Neutrophil (primary cell): ENCODE results near the gene MBNL2.
"Not testable (repeated sequence)": the region's sequence is repeated elsewhere in the genome, so short reads cannot be mapped to it uniquely, and the experiment has no call there.

Experiments
- H3K27ac ChIP-seq: fragments of 200-600 bp; sonication (generic); 2 replicates; pipeline ENCODE4 v1.5.1; 2016; ENCODE audit warnings: mild to moderate bottlenecking, moderate library complexity
- H3K27me3 ChIP-seq: fragments of 200-600 bp; sonication (generic); 2 replicates; pipeline ENCODE4 v1.6.0; 2016; ENCODE audit warnings: mild to moderate bottlenecking
- H3K36me3 ChIP-seq: fragments of 200-600 bp; sonication (generic); 2 replicates; pipeline ENCODE4 v1.5.1; 2017
- H3K4me1 ChIP-seq, 2 experiments: fragments of 200-600 bp in 1 of 2; sonication (generic) in 1 of 2; 1 replicate in 1 of 2; 2 replicates in 1 of 2; pipeline versions ENCODE4 v1.5.1 to v1.6.1; 2013 to 2016; ENCODE audit warnings: low read depth in 1 of 2, low read length in 1 of 2, mild to moderate bottlenecking in 1 of 2, moderate library complexity in 1 of 2; ENCODE audit not compliant: control insufficient read depth in 1 of 2, insufficient read depth in 1 of 2
- H3K4me3 ChIP-seq, 2 experiments: fragments of 200-600 bp in 1 of 2; sonication (generic) in 1 of 2; 1 replicate in 1 of 2; 2 replicates in 1 of 2; pipeline ENCODE4 v1.5.1; 2013 to 2016; ENCODE audit warnings: low read depth in 1 of 2, low read length in 1 of 2, mild to moderate bottlenecking in 1 of 2, moderate library complexity in 1 of 2
- H3K9me3 ChIP-seq: fragments of 200-600 bp; sonication (generic); 2 replicates; pipeline ENCODE4 v1.5.1; 2016
- CTCF ChIP-seq: fragments of 200-600 bp; sonication (generic); IDR thresholded peaks from 2 replicates; pipeline ENCODE4 v1.5.1; 2016; ENCODE audit warnings: antibody characterized with exemption

MBNL2 gene

GRCh38 chr13:97348569-97349100, 126.5 kb downstream of the MBNL2 start:
- no peak overlapping the region for H3K27ac ChIP-seq
- TF ChIP-seq CTCF: no peak
- no peaks in the 10 kb centered on the region for H3K36me3 ChIP-seq
- no peaks in the 10 kb centered on the region for H3K27me3 ChIP-seq
- no peaks in the 10 kb centered on the region for H3K4me1 ChIP-seq
- H3K4me3 ChIP-seq: no peak overlapping the region
- H3K9me3 ChIP-seq: no peaks in the 10 kb centered on the region

GRCh38 chr13:97352012-97352411, 129.9 kb downstream of the MBNL2 start:
- not testable (repeated sequence) for H3K4me1 ChIP-seq, H3K36me3 ChIP-seq, H3K27ac ChIP-seq, H3K9me3 ChIP-seq, H3K4me3 ChIP-seq, H3K27me3 ChIP-seq

GRCh38 chr13:97352815-97353214, 130.7 kb downstream of the MBNL2 start:
- Histone ChIP-seq H3K4me3 (no peak overlapping the region), H3K4me1 (no peaks in the 10 kb centered on the region), H3K27me3 (no peaks in the 10 kb centered on the region), H3K36me3 (no peaks in the 10 kb centered on the region), H3K9me3 (no peaks in the 10 kb centered on the region), H3K27ac (no peak overlapping the region)
- TF ChIP-seq CTCF: no peak

- Histone ChIP-seq H3K4me3 (no peak overlapping the region), H3K36me3 (no peaks in the 10 kb centered on the region), H3K27ac (no peak overlapping the region), H3K9me3 (no peaks in the 10 kb centered on the region), H3K27me3 (no peaks in the 10 kb centered on the region), H3K4me1 (no peaks in the 10 kb centered on the region)
- TF ChIP-seq CTCF: no peak
These were observed 132.0 kb downstream of the MBNL2 start for GRCh38 chr13:97353927-97354675.

GRCh38 chr13:97354808-97355207, 132.7 kb downstream of the MBNL2 start:
- no peak overlapping the region for H3K27ac ChIP-seq
- no peaks in the 10 kb centered on the region for H3K36me3 ChIP-seq
- H3K4me1 ChIP-seq: no peaks in the 10 kb centered on the region
- no peaks in the 10 kb centered on the region for H3K27me3 ChIP-seq
- no peaks in the 10 kb centered on the region for H3K9me3 ChIP-seq
- TF ChIP-seq CTCF: no peak
- H3K4me3 ChIP-seq: no peak overlapping the region

- no peak for TF ChIP-seq CTCF
- Histone ChIP-seq H3K27ac (no peak overlapping the region), H3K27me3 (no peaks in the 10 kb centered on the region), H3K4me3 (no peak overlapping the region), H3K4me1 (no peaks in the 10 kb centered on the region), H3K36me3 (no peaks in the 10 kb centered on the region), H3K9me3 (no peaks in the 10 kb centered on the region)
These were observed 134.5 kb downstream of the MBNL2 start for GRCh38 chr13:97356592-97356991.
